ENCODE measurements around the gene TUT4.

DNA sequence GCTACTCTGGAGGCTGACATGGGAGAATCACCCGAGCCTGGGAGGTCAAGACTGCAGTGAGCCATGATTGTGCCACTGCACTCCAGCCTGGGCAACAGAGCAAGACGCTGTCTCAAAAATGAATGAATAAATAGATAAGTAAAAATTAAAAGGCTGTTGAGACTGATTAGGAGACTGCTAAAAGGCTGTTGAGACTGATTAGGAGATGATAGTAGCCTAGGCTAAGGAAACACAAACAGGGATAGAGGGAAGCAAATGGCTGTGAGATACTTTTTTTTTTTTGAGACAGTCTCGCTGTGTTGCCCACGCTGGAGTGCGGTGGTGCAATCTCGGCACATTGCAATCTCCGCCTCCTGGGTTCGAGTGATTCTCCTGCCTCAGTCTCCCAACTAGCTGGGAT lies 120.1 kb downstream of the TUT4 start:
- TF ChIP-seq POLR2A (IDR thresholded peaks at IDR 0.05) (no peak), CTCF (IDR thresholded peaks at IDR 0.05) (no peak)

Measured in Peyer's patch (tissue), 4 donors.